DMS79 treated with DMSO at 0.1 percent for 48 hours (cell line): ENCODE data around the gene ASB8.

Source experiments
- DNase-seq: peaks from one replicate; lab custom pipeline; 2025; lab: John Stamatoyannopoulos, UW

The ASB8 gene

GRCh38 chr12:48105867-48106680, 51.2 kb downstream of the ASB8 start, which contains the start of gene SENP1:
Gene SENP1, minus strand, starts transcription at chr12:48106079. Its CDS starts 4,607 bp downstream, at chr12:48101472.
- peak; percentile 98 for DNase-seq

- peak; percentile 40 for DNase-seq
Observed at GRCh38 chr12:48105321-48105866, 51.9 kb downstream of the ASB8 start.

- peak; percentile 29 for DNase-seq
Observed at GRCh38 chr12:48104531-48104930, 52.8 kb downstream of the ASB8 start.
